GM12878 (cell line): ENCODE data around the gene SMPD3. TPM values are rescaled to one million over a fixed set of nuclear protein-coding genes. Genes with fewer than 3 reads are reported as not detected.
A peak's percentile ranks its signal among the peaks of the same experiment; 100 is the strongest.

Experiments used
- ATAC-seq: fragments of 200-7000 bp; cut with Tn5 transposase; 3 replicates; pipeline ENCODE4 v1.9.1; 2020; ENCODE audit warnings: mild to moderate bottlenecking, moderate library complexity
- BruUV-seq: library from RNA; stranded (reverse); fragments of 400-500 nt; replicated peaks from 2 replicates; lab custom pipeline; 2021; lab: Mats Ljungman, UMichigan
- CTCF ChIA-PET: fragments of 300-600 bp; sonication (Branson Sonifier 250); formaldehyde crosslinking; extraction: SDS; loops from one replicate; lab custom pipeline; 2021; ENCODE audit warnings: inconsistent platforms; lab: Yijun Ruan, JAX
- POLR2A ChIA-PET: fragments of 350-600 bp; formaldehyde crosslinking; extraction: SDS; loops from one replicate; lab custom pipeline; 2021; ENCODE audit warnings: inconsistent platforms; lab: Charles Lee
- RAD21 ChIA-PET: fragments of 300-600 bp; sonication (Branson Sonifier 250); formaldehyde crosslinking; loops from one replicate; lab custom pipeline; 2023; ENCODE audit warnings: antibody characterized with exemption; ENCODE audit not compliant: unreplicated experiment; lab: Charles Lee
- SMC1A ChIA-PET: fragments of 300-600 bp; sonication (Branson Sonifier 250); formaldehyde crosslinking; loops from one replicate; lab custom pipeline; 2023; ENCODE audit not compliant: unreplicated experiment, uncharacterized antibody; lab: Charles Lee
- DNase-seq: peaks from one replicate; pipeline ENCODE4 v3.0.0-alpha.2; 2011; ENCODE audit warnings: low read depth, low spot score
- FAIRE-seq: peaks from 3 replicates; lab custom pipeline; 2011; peaks lifted over from hg19 to GRCh38; lab: Jason Lieb, UNC
- H2AFZ ChIP-seq: 2 replicates; pipeline ENCODE4 v1.6.0; 2011; ENCODE audit warnings: low read depth, low read length, control low read depth; ENCODE audit not compliant: control insufficient read depth
- H3K27ac ChIP-seq: 2 replicates; pipeline ENCODE4 v1.5.1; 2011; ENCODE audit warnings: control low read depth; ENCODE audit not compliant: control insufficient read depth, insufficient read depth
- H3K27me3 ChIP-seq, 2 experiments: replicated peaks in 1 of 2; 2 replicates each; pipeline versions ENCODE4 v1.6.0 to v1.6.1; 2011; ENCODE audit warnings: low read length in 1 of 2; ENCODE audit not compliant: control insufficient read depth in 2 of 2, insufficient read depth in 2 of 2
- H3K36me3 ChIP-seq, 2 experiments: 2 replicates each; pipeline ENCODE4 v1.5.1; 2011; ENCODE audit warnings: low read length in 1 of 2; ENCODE audit not compliant: control insufficient read depth in 2 of 2, insufficient read depth in 2 of 2
- H3K4me1 ChIP-seq: 2 replicates; pipeline ENCODE4 v1.6.1; 2011; ENCODE audit warnings: mild to moderate bottlenecking, low read length, moderate library complexity, mixed read lengths; ENCODE audit not compliant: control insufficient read depth, insufficient read depth
- H3K4me2 ChIP-seq: 2 replicates; pipeline ENCODE4 v1.6.0; 2011; ENCODE audit warnings: control low read depth; ENCODE audit not compliant: control insufficient read depth, insufficient read depth
- H3K4me3 ChIP-seq: fragments of 200-600 bp; sonication (generic); 2 replicates; pipeline ENCODE4 v1.5.1; 2016
- H3K79me2 ChIP-seq: 2 replicates; pipeline ENCODE4 v1.6.0; 2011; ENCODE audit warnings: low read length; ENCODE audit not compliant: control insufficient read depth, insufficient read depth
- H3K9ac ChIP-seq: 2 replicates; pipeline ENCODE4 v1.8.0; 2011; ENCODE audit warnings: low read length, control low read depth, mixed read lengths; ENCODE audit not compliant: control insufficient read depth, insufficient read depth
- H3K9me3 ChIP-seq: replicated peaks from 3 replicates; pipeline ENCODE4 v1.5.1; 2011; ENCODE audit warnings: mild to moderate bottlenecking, low read length; ENCODE audit not compliant: control insufficient read depth, insufficient read depth
- H4K20me1 ChIP-seq: 2 replicates; pipeline ENCODE4 v1.6.0; 2011; ENCODE audit not compliant: control insufficient read depth, insufficient read depth
- BMI1 ChIP-seq: fragments of 450-650 bp; IDR thresholded peaks from 2 replicates; pipeline ENCODE4 v1.6.1; 2016; ENCODE audit warnings: mild to moderate bottlenecking, moderate library complexity, borderline replicate concordance
- ETV6 ChIP-seq, 2 experiments: fragments of 450-650 bp in 1 of 2; IDR thresholded peaks in 1 of 2; conservative IDR thresholded peaks in 1 of 2; 2 replicates each; pipeline ENCODE4 v1.6.1; 2014; ENCODE audit warnings: antibody characterized with exemption in 1 of 2, borderline replicate concordance in 1 of 2, low read depth in 1 of 2, mild to moderate bottlenecking in 1 of 2, moderate library complexity in 1 of 2
- RUNX3 ChIP-seq: IDR thresholded peaks from 2 replicates; pipeline ENCODE4 v1.6.1; 2012; ENCODE audit warnings: low read length, inconsistent platforms
- WGBS: methylation state at CpG from one replicate; pipeline ENCODE4 v1.1.6; 2016; ENCODE audit warnings: low lambda C conversion rate; ENCODE audit not compliant: insufficient replicate concordance, insufficient coverage; ENCODE audit errors: missing lambda C conversion rate; 5-methylcytosine and 5-hydroxymethylcytosine counted together
- in situ Hi-C: fragments of 300-500 bp; cut with MboI; formaldehyde crosslinking; loops from 9 replicates; pipeline ENCODE4 v1.14.3; 2018; ENCODE audit warnings: mixed read lengths
- intact Hi-C: fragments of 100-400 bp; cut with micrococcal nuclease; formaldehyde crosslinking; loops from one replicate; pipeline ENCODE4 v1.14.2; 2022; ENCODE audit not compliant: unreplicated experiment
- polyA plus RNA-seq, 11 experiments: library from polyadenylated mRNA; depleted of rRNA in 4 of 11; unstranded in 6 of 11; stranded (reverse) in 5 of 11; fragments of >200 nt; fragmentation: Nextera tagmentation in 4 of 11; fragmentation: Illumina TruSeq in 1 of 11; extraction: Ambion mirVana in 4 of 11; extraction: Trizol in 1 of 11; gene quantifications; 1 replicate in 1 of 11; 2 replicates in 10 of 11; pipeline versions ENCODE4 v1.2.1 to v1.2.3, GENCODE V29; 2011 to 2016; ENCODE audit warnings: inconsistent platforms in 2 of 11, missing spikeins in 2 of 11, low read depth in 1 of 11
- total RNA-seq, 4 experiments: library from RNA; depleted of rRNA in 3 of 4; stranded (reverse); fragments of >200 nt in 3 of 4; fragmentation: Illumina TruSeq in 1 of 4; extraction: Trizol in 1 of 4; gene quantifications; 2 replicates each; pipeline versions ENCODE4 v1.2.1 to v1.2.3, GENCODE V29; 2013 to 2021

SMPD3 gene
- total and polyA plus RNA-seq, 10 of the 15 experiments (the other 5 are each of a cell fraction or from before 2014, with no cell fraction given) = 0.04 to 2.0 (median 1.2) TPM

DNA sequence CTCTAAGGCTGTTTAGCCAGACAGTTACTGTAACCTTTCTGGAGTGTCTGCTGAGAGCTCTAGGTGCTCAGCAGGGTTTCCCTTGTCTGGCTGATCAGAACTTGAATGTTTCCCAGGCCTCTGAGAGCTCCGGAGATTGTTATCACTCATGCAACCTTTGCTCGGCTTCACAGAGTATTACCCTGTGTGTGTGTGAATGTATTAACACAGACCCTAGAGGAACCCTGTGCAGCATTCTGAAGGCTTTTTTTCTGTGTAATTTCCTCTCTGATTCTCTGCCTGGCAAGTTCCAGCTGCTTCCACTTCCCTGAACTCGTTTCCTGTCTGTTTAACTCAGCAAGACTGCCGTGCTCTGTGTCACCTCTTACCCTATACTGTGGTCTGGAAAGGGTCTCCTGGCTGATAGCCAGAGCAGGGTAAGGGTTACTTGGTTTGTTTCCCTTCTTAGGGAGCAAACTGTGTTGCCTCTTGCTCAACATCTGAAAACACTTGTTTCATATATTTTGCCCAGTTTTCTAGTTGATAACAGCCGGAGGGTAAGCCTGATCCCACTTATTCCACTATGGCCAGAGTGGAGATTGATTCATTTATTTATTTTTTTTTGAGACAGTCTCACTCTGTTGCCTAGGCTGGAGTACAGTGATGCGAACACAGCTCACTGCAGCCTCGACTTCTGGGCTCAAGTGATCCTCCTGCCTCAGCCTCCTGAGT lies 115.7 kb downstream of the SMPD3 start:
- SMC1A ChIA-PET = interaction anchor here (0.8 to 2.9 kb wide), 5 partner anchors 32 to 76 kb away, joined by 3 to 15 read pairs (median 4); partner anchors contain the start of gene SLC7A6
- Histone ChIP-seq H3K36me3 (peaks cover 2 to 26% of the 10 kb centered on the region in 2 experiments; a peak in 3 of 4 replicates), H3K4me2 (no peak overlapping the region), H4K20me1 (no peaks in the 10 kb centered on the region), H3K27me3 (no peaks in the 10 kb centered on the region), H3K4me1 (peaks cover 16% of the 10 kb centered on the region), H3K27ac (peak overlapping the region; percentile 26), H3K9ac (no peak overlapping the region), H3K79me2 (no peaks in the 10 kb centered on the region), H3K9me3 (no peaks in the 10 kb centered on the region), H2AFZ (no peak overlapping the region), H3K4me3 (no peak overlapping the region)
- DNase-seq = no peak
- 0 out of 2 replicates have a peak, but pooled peaks have one; percentile 8 for TF ChIP-seq RUNX3
- TF ChIP-seq ETV6 (conservative IDR thresholded peaks at IDR 0.05 in 1 of 2, IDR thresholded peaks at IDR 0.05 in 1 of 2; ENCODE audit: borderline replicate concordance in 1 of 2, low read depth in 1 of 2) = peak in 1 of 2 experiments; percentile 77; a peak in 2 of 4 replicates
- no peak for TF ChIP-seq BMI1
- no TSS peak for BruUV-seq
- ATAC-seq = no peak
- intact Hi-C loops = no loop called here
- in situ Hi-C loops = no loop called here
- FAIRE-seq = no peak
- POLR2A ChIA-PET = interaction anchor here (1.0 to 1.1 kb wide), 2 partner anchors 24 to 96 kb away, joined by 3 read pairs; no protein-coding TSS in a partner anchor
- CTCF ChIA-PET = interaction anchor here (1.0 to 21.7 kb wide), 4 partner anchors 29 to 138 kb away, joined by 3 to 747 read pairs (median 3); partner anchors contain the start of gene SLC7A6
- WGBS = 53% methylated on average over 7 of the region's 7 CpGs
- RAD21 ChIA-PET = interaction anchor here (1.2 to 15.5 kb wide), 3 partner anchors 14 to 91 kb away, joined by 3 to 399 read pairs (median 3); partner anchors contain the start of gene SLC7A6
